SK-N-MC (cell line): ENCODE results near the gene GPR62.

Experiments
- FOXP2 ChIP-seq: optimal IDR thresholded peaks from 2 replicates; pipeline ENCODE3; 2011; ENCODE audit warnings: mild to moderate bottlenecking, moderate library complexity; ENCODE audit not compliant: insufficient read depth; ENCODE audit errors: extremely low read length, control extremely low read depth
- POLR2AphosphoS5 ChIP-seq: IDR thresholded peaks from 2 replicates; pipeline ENCODE4 v1.6.1; 2012; ENCODE audit warnings: mild to moderate bottlenecking, low read depth, low read length, borderline replicate concordance

- TF ChIP-seq FOXP2 = no peak
- TF ChIP-seq POLR2AphosphoS5 = no peak
These were observed 49.1 kb downstream of the GPR62 start for GRCh38 chr3:52004163-52004787.
